KOPT-K1 (cell line): Measurements from ENCODE around the gene NECTIN3.

Experiments used
- H3K27ac ChIP-seq: fragments of 200-600 bp; sonication (generic); 2 replicates; pipeline ENCODE4 v1.5.1; 2016; ENCODE audit warnings: antibody characterized with exemption, mild to moderate bottlenecking, low read depth, low read length; ENCODE audit not compliant: poor library complexity, severe bottlenecking
- H3K36me3 ChIP-seq: fragments of 200-600 bp; sonication (generic); 2 replicates; pipeline ENCODE4 v1.5.1; 2017; ENCODE audit warnings: antibody characterized with exemption, mild to moderate bottlenecking, low read length, moderate library complexity; ENCODE audit not compliant: insufficient read depth
- H3K9me3 ChIP-seq: fragments of 200-600 bp; sonication (generic); 2 replicates; pipeline ENCODE4 v1.5.1; 2017; ENCODE audit warnings: antibody characterized with exemption, low read length, mild to moderate bottlenecking; ENCODE audit not compliant: insufficient read depth, poor library complexity, severe bottlenecking

NECTIN3 gene

GRCh38 chr3:111130827-111131226 lies 59.2 kb downstream of the NECTIN3 start:
- Histone ChIP-seq H3K36me3 (peaks cover 7% of the 10 kb centered on the region; the same call in 1 of the 2 replicates), H3K27ac (no peak overlapping the region), H3K9me3 (no peaks in the 10 kb centered on the region)

DNA sequence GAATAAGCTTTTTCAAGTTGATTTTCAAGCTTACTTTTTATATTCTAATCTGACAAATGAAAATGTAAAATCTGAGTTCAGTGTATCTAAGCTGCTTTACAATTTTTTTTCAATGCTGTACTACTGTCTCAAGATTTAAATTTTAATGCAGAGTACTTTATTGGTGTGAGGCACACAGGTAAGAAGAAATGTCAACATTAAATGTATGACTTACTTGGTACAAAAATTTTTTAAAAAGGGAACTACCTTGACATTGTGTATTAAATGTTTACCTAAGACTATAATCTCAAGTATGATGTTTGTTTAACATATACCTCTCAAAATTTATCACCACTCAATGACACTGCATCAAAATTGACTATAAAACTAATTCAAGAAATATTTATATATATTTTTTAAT lies 62.7 kb downstream of the NECTIN3 start:
- Histone ChIP-seq H3K9me3 (no peaks in the 10 kb centered on the region), H3K27ac (no peak overlapping the region), H3K36me3 (peaks cover 7% of the 10 kb centered on the region; the same call in 1 of the 2 replicates)

DNA sequence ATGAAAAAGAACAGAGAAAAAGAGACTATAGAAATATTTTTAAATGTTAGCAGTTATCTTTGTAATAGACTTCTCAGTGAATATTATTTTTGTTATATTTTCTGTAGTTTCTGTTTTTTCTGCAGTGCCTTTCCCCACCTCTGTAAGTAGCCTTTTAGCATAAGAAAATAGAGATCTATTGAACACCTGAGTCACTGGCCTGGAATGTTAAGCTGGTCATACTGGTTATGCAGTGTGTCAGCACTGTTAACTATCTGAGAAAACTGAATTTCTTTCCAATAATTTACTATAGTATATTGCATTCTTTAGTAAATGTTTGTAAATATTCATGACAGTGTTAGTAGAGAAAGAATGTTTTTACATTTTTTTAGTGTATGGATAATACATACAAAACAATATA lies 79.8 kb downstream of the NECTIN3 start:
- H3K36me3 ChIP-seq, result peaks cover 6% of the 10 kb centered on the region
- H3K9me3 ChIP-seq, result no peaks in the 10 kb centered on the region
- H3K27ac ChIP-seq, result no peak overlapping the region

- Histone ChIP-seq H3K36me3 (peaks cover 6% of the 10 kb centered on the region), H3K9me3 (no peaks in the 10 kb centered on the region), H3K27ac (no peak overlapping the region)
Observed at GRCh38 chr3:111152496-111152895, 80.9 kb downstream of the NECTIN3 start.

DNA sequence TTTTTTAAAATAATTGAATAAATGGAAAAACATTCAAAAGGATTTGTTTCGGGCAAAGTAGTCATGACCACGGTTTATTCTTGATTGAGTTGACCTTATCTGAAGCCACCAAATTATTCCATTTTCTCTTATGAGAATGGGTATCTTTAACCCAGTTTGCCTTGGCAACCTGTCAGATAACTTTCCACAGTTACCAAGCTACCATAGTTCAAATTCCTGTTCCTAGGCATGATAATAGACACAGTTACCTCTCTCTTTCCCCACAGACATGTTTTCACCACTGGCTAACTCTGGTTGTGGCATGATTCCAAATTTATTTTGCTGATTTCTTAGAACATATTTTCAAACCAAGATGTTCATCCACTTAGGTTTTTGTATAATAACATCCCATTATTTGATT lies 84.9 kb downstream of the NECTIN3 start:
- H3K36me3 ChIP-seq, result peaks cover 6% of the 10 kb centered on the region
- H3K27ac ChIP-seq, result no peak overlapping the region
- peaks cover 8% of the 10 kb centered on the region for H3K9me3 ChIP-seq

- Histone ChIP-seq H3K36me3 (peaks cover 6% of the 10 kb centered on the region), H3K27ac (no peak overlapping the region), H3K9me3 (peaks cover 9% of the 10 kb centered on the region)
Observed at GRCh38 chr3:111159391-111159790, 87.8 kb downstream of the NECTIN3 start.

GRCh38 chr3:111164621-111165020 lies 93.0 kb downstream of the NECTIN3 start:
- H3K27ac ChIP-seq, result no peak overlapping the region
- H3K36me3 ChIP-seq, result no peaks in the 10 kb centered on the region; the same call in 1 of the 2 replicates
- peaks cover 9% of the 10 kb centered on the region for H3K9me3 ChIP-seq

- Histone ChIP-seq H3K27ac (no peak overlapping the region), H3K9me3 (peaks cover 9% of the 10 kb centered on the region), H3K36me3 (no peaks in the 10 kb centered on the region; the same call in 1 of the 2 replicates)
Observed at GRCh38 chr3:111165411-111165810, 93.8 kb downstream of the NECTIN3 start.

GRCh38 chr3:111173328-111173900 lies 101.8 kb downstream of the NECTIN3 start:
- H3K27ac ChIP-seq, result no peak overlapping the region
- H3K36me3 ChIP-seq, result no peaks in the 10 kb centered on the region
- no peaks in the 10 kb centered on the region for H3K9me3 ChIP-seq

DNA sequence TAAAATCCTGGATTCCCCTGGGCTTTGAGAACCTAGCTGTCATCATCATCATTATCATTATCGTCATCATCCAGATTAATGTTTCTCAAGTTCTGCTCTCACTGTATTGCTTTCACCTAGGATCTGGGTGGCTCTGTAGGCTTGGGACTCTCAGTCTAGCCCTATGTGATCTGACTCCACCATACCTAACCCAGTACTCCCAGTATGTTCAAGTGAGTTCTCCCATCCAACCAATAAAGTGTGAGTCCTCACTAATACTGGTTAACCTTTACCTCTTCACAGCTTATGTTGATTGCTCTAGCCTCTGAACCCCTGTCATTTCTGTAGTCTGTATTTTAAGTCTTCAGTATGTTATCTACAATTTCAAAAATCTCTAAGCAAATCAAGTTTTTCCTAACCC lies 102.3 kb downstream of the NECTIN3 start:
- no peaks in the 10 kb centered on the region for H3K36me3 ChIP-seq
- no peak overlapping the region for H3K27ac ChIP-seq
- H3K9me3 ChIP-seq, result no peaks in the 10 kb centered on the region

- Histone ChIP-seq H3K27ac (no peak overlapping the region), H3K9me3 (no peaks in the 10 kb centered on the region), H3K36me3 (no peaks in the 10 kb centered on the region; the same call in 1 of the 2 replicates)
Observed at GRCh38 chr3:111190518-111190917, 118.9 kb downstream of the NECTIN3 start.

- no peaks in the 10 kb centered on the region; the same call in 1 of the 2 replicates for H3K36me3 ChIP-seq
- no peak overlapping the region for H3K27ac ChIP-seq
- no peaks in the 10 kb centered on the region for H3K9me3 ChIP-seq
Observed at GRCh38 chr3:111193472-111193871, 121.9 kb downstream of the NECTIN3 start.

DNA sequence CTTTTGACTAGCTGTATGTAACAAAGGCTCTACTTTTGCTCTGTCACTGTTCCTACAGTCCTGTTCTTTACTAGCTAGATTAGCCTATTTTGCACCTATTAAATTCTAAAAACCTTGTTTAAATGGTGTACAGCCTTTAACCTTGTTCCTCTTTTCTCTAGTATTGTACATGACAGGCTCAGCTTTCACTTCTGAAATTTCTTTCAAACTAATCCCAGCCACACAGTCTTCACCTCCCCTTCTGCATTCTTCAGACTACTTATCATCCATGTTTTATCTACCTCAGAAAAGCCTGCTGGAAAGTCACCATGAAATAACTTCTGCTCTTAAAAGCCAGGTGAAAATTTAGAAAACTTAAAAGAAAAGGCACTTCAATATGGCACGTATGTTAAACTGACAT lies 122.4 kb downstream of the NECTIN3 start:
- Histone ChIP-seq H3K36me3 (no peaks in the 10 kb centered on the region; the same call in 1 of the 2 replicates), H3K9me3 (no peaks in the 10 kb centered on the region), H3K27ac (no peak overlapping the region)

- H3K27ac ChIP-seq, result no peak overlapping the region
- no peaks in the 10 kb centered on the region; the same call in 1 of the 2 replicates for H3K36me3 ChIP-seq
- no peaks in the 10 kb centered on the region for H3K9me3 ChIP-seq
Observed at GRCh38 chr3:111197485-111197884, 125.9 kb downstream of the NECTIN3 start.

- no peaks in the 10 kb centered on the region for H3K36me3 ChIP-seq
- H3K27ac ChIP-seq, result no peak overlapping the region
- no peaks in the 10 kb centered on the region for H3K9me3 ChIP-seq
Observed at GRCh38 chr3:111200027-111200426, 128.4 kb downstream of the NECTIN3 start.

GRCh38 chr3:111210003-111210711 lies 138.5 kb downstream of the NECTIN3 start:
- no peaks in the 10 kb centered on the region for H3K9me3 ChIP-seq
- no peak overlapping the region for H3K27ac ChIP-seq
- H3K36me3 ChIP-seq, result no peaks in the 10 kb centered on the region
